Neural progenitor cell (in vitro differentiated cells): ENCODE measurements around the gene PTAFR. TPM values are rescaled to one million over a fixed set of nuclear protein-coding genes. Genes with fewer than 3 reads are reported as not detected.

Source experiments
- DNase-seq: peaks from one replicate; pipeline ENCODE4 v3.0.0-alpha.2; 2016; ENCODE audit warnings: low spot score
- H2AFZ ChIP-seq: fragments of 200-600 bp; sonication (generic); replicated peaks from 2 replicates; pipeline ENCODE4 v1.6.1; 2016; ENCODE audit warnings: antibody characterized with exemption
- H3F3A ChIP-seq: fragments of 200-600 bp; sonication (generic); 2 replicates; pipeline ENCODE4 v1.6.1; 2016; ENCODE audit warnings: antibody characterized with exemption, low read depth
- H3K27ac ChIP-seq: fragments of 200-600 bp; sonication (generic); 2 replicates; pipeline ENCODE4 v1.5.1; 2016; ENCODE audit warnings: mild to moderate bottlenecking
- H3K27me3 ChIP-seq: fragments of 200-600 bp; sonication (generic); 2 replicates; pipeline ENCODE4 v1.6.1; 2016; ENCODE audit warnings: mild to moderate bottlenecking, moderate library complexity
- H3K36me3 ChIP-seq: fragments of 200-600 bp; sonication (generic); 2 replicates; pipeline ENCODE4 v1.5.1; 2016
- H3K4me1 ChIP-seq: fragments of 200-600 bp; sonication (generic); 2 replicates; pipeline ENCODE4 v1.6.1; 2016; ENCODE audit warnings: mixed run types
- H3K4me2 ChIP-seq: fragments of 200-600 bp; sonication (generic); 2 replicates; pipeline ENCODE4 v1.6.1; 2016
- H3K4me3 ChIP-seq: fragments of 200-600 bp; sonication (generic); 2 replicates; pipeline ENCODE4 v1.5.1; 2016
- H3K79me2 ChIP-seq: fragments of 200-600 bp; sonication (generic); 2 replicates; pipeline ENCODE4 v1.6.1; 2016; ENCODE audit warnings: low read depth
- H3K9ac ChIP-seq: fragments of 200-600 bp; sonication (generic); 2 replicates; pipeline ENCODE4 v1.6.1; 2016
- H3K9me3 ChIP-seq: fragments of 200-600 bp; sonication (generic); 2 replicates; pipeline ENCODE4 v1.5.1; 2016; ENCODE audit warnings: low read depth
- H4K20me1 ChIP-seq: fragments of 200-600 bp; sonication (generic); 2 replicates; pipeline ENCODE4 v1.6.1; 2016; ENCODE audit warnings: low read depth
- H3K27ac Mint-ChIP-seq: 3 replicates; pipeline ENCODE4 v1.8.0; 2021; ENCODE audit warnings: mixed read lengths
- H3K27me3 Mint-ChIP-seq: 2 replicates; pipeline ENCODE4 v1.8.0; 2022; ENCODE audit warnings: low read depth, mild to moderate bottlenecking, inconsistent platforms, moderate library complexity, mixed read lengths; ENCODE audit not compliant: insufficient read depth
- H3K36me3 Mint-ChIP-seq: 3 replicates; pipeline ENCODE4 v1.8.0; 2021; ENCODE audit warnings: mixed read lengths
- H3K4me1 Mint-ChIP-seq: 3 replicates; pipeline ENCODE4 v1.8.0; 2021; ENCODE audit warnings: mixed read lengths
- H3K4me3 Mint-ChIP-seq: 3 replicates; pipeline ENCODE4 v1.8.0; 2021; ENCODE audit warnings: mild to moderate bottlenecking, moderate library complexity, mixed read lengths
- H3K9me3 Mint-ChIP-seq: 3 replicates; pipeline ENCODE4 v1.8.0; 2020; ENCODE audit warnings: mixed read lengths
- CTCF ChIP-seq: fragments of 200-600 bp; sonication (generic); IDR thresholded peaks from 2 replicates; pipeline ENCODE4 v1.5.1; 2017; ENCODE audit warnings: antibody characterized with exemption, mild to moderate bottlenecking
- EZH2 ChIP-seq: fragments of 200-600 bp; sonication (generic); IDR thresholded peaks from 2 replicates; pipeline ENCODE4 v1.6.1; 2017; ENCODE audit warnings: antibody characterized with exemption, mild to moderate bottlenecking, moderate library complexity
- EZH2phosphoT487 ChIP-seq: fragments of 200-600 bp; sonication (generic); IDR thresholded peaks from 2 replicates; pipeline ENCODE4 v1.6.1; 2017; ENCODE audit warnings: antibody characterized with exemption
- total RNA-seq: library from RNA; depleted of rRNA; stranded (reverse); fragments of >200 nt; gene quantifications from 2 replicates; pipeline ENCODE4 v1.2.3, GENCODE V29; 2015; ENCODE audit warnings: low replicate concordance

PTAFR gene
- total RNA-seq, 1 donor from 2014 or later, result not detected

GRCh38 chr1:28134651-28135207 is 41.8 kb downstream of the PTAFR start:
- Mint-ChIP-seq H3K36me3 (no peaks in the 10 kb centered on the region), H3K27ac (no peak overlapping the region), H3K4me3 (no peak overlapping the region), H3K9me3 (peaks cover 2% of the 10 kb centered on the region), H3K4me1 (peaks cover 9% of the 10 kb centered on the region), H3K27me3 (peaks cover 4% of the 10 kb centered on the region)
- Histone ChIP-seq H3K4me2 (no peak overlapping the region), H2AFZ (no peak overlapping the region), H4K20me1 (no peaks in the 10 kb centered on the region), H3K79me2 (no peaks in the 10 kb centered on the region), H3K4me3 (no peak overlapping the region), H3K4me1 (no peaks in the 10 kb centered on the region), H3K27ac (no peak overlapping the region), H3K27me3 (no peaks in the 10 kb centered on the region), H3F3A (no peaks in the 10 kb centered on the region), H3K9ac (no peak overlapping the region), H3K36me3 (no peaks in the 10 kb centered on the region), H3K9me3 (no peaks in the 10 kb centered on the region)
- no peak for DNase-seq
- no peak for TF ChIP-seq EZH2
- no peak for TF ChIP-seq EZH2phosphoT487
- no peak for TF ChIP-seq CTCF

- no peak overlapping the region for H3K9ac ChIP-seq
- no peaks in the 10 kb centered on the region for H4K20me1 ChIP-seq
- H3K27ac ChIP-seq, result no peak overlapping the region
- Mint-ChIP-seq H3K27me3 (peaks cover 4% of the 10 kb centered on the region), H3K27ac (no peak overlapping the region), H3K9me3 (peaks cover 2% of the 10 kb centered on the region), H3K4me1 (peaks cover 9% of the 10 kb centered on the region), H3K4me3 (no peak overlapping the region), H3K36me3 (no peaks in the 10 kb centered on the region)
- no peaks in the 10 kb centered on the region for H3K9me3 ChIP-seq
- no peak overlapping the region for H3K4me3 ChIP-seq
- H3K79me2 ChIP-seq, result no peaks in the 10 kb centered on the region
- H3F3A ChIP-seq, result no peaks in the 10 kb centered on the region
- H3K4me1 ChIP-seq, result no peaks in the 10 kb centered on the region
- no peak for DNase-seq
- no peaks in the 10 kb centered on the region for H3K27me3 ChIP-seq
- no peak overlapping the region for H2AFZ ChIP-seq
- H3K36me3 ChIP-seq, result no peaks in the 10 kb centered on the region
- no peak overlapping the region for H3K4me2 ChIP-seq
- TF ChIP-seq EZH2phosphoT487, result no peak
- no peak for TF ChIP-seq CTCF
- no peak for TF ChIP-seq EZH2
These were observed 44.0 kb downstream of the PTAFR start for GRCh38 chr1:28132171-28133167.

- Histone ChIP-seq H2AFZ (no peak overlapping the region), H3K9ac (no peak overlapping the region), H3F3A (no peaks in the 10 kb centered on the region), H3K4me2 (no peak overlapping the region), H3K36me3 (no peaks in the 10 kb centered on the region), H3K27ac (no peak overlapping the region), H3K4me3 (no peak overlapping the region), H3K79me2 (no peaks in the 10 kb centered on the region), H3K9me3 (no peaks in the 10 kb centered on the region), H3K27me3 (no peaks in the 10 kb centered on the region), H3K4me1 (no peaks in the 10 kb centered on the region), H4K20me1 (no peaks in the 10 kb centered on the region)
- peaks cover 2% of the 10 kb centered on the region for H3K9me3 Mint-ChIP-seq
- H3K4me1 Mint-ChIP-seq, result peaks cover 9% of the 10 kb centered on the region
- no peaks in the 10 kb centered on the region for H3K36me3 Mint-ChIP-seq
- H3K27ac Mint-ChIP-seq, result no peak overlapping the region
- peaks cover 6% of the 10 kb centered on the region for H3K27me3 Mint-ChIP-seq
- DNase-seq, result no peak
- no peak for TF ChIP-seq EZH2phosphoT487
- TF ChIP-seq CTCF, result no peak
- no peak for TF ChIP-seq EZH2
- no peak overlapping the region for H3K4me3 Mint-ChIP-seq
These were observed 45.6 kb downstream of the PTAFR start for GRCh38 chr1:28130901-28131300.
